Measurements from ENCODE around the gene RNF144B.

DNA sequence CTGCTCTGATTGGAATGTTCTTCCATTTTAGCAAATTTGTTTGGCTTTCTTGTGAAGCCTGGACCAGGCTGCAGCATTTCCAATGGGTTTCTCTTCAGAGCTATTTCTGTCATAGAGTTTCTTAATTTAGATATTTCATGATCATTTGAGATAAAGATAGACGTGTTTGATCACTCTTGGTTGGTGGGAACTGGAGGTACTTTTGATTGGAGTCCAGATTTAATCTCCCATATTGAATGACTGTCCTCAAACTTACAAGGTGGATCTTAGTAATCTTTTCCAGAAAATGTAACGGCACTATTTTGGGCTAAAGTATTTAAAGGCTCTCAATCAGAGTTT is 29.2 kb downstream of the RNF144B start:
- TF ChIP-seq POLR3G (IDR thresholded peaks at IDR 0.05; ENCODE audit: extremely low read depth, insufficient read length, insufficient replicate concordance) (no peak), TAF1 (IDR thresholded peaks at IDR 0.05; ENCODE audit: control insufficient read depth, extremely low read depth, insufficient read depth, low read length, severe bottlenecking) (no peak), ZBTB1 (CRISPR knock-in tag; IDR thresholded peaks at IDR 0.05; ENCODE audit: borderline replicate concordance, low read depth) (no peak), ELF4 (CRISPR knock-in tag; IDR thresholded peaks at IDR 0.05) (no peak), CC2D1A (IDR thresholded peaks at IDR 0.05) (no peak), POLR2AphosphoS5 (IDR thresholded peaks at IDR 0.05; ENCODE audit: control insufficient read depth, insufficient read depth, low read depth, low read length) (no peak), MEIS2 (IDR thresholded peaks at IDR 0.05; ENCODE audit: partially characterized antibody) (no peak), MYC (IDR thresholded peaks at IDR 0.05; ENCODE audit: low read depth, low read length) (no peak), MYC (CRISPR knock-in tag; IDR thresholded peaks at IDR 0.05; ENCODE audit: borderline replicate concordance, low read depth) (no peak), TGIF2 (CRISPR knock-in tag; IDR thresholded peaks at IDR 0.05) (no peak), FOXA3 (CRISPR knock-in tag; conservative IDR thresholded peaks at IDR 0.05 in 1 of 2, IDR thresholded peaks at IDR 0.05 in 1 of 2) (no peak), SIX5 (IDR thresholded peaks at IDR 0.05; ENCODE audit: borderline replicate concordance in 1 of 2, insufficient read depth in 1 of 2, low read depth in 1 of 2, low read length in 2 of 2) (no peak), CBFB (CRISPR knock-in tag; IDR thresholded peaks at IDR 0.05) (no peak)
- TF ChIP-seq, protein P1, sequence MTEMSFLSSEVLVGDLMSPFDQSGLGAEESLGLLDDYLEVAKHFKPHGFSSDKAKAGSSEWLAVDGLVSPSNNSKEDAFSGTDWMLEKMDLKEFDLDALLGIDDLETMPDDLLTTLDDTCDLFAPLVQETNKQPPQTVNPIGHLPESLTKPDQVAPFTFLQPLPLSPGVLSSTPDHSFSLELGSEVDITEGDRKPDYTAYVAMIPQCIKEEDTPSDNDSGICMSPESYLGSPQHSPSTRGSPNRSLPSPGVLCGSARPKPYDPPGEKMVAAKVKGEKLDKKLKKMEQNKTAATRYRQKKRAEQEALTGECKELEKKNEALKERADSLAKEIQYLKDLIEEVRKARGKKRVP (CRISPR knock-in tag; IDR thresholded peaks at IDR 0.05): no peak
- TF ChIP-seq, protein P2, sequence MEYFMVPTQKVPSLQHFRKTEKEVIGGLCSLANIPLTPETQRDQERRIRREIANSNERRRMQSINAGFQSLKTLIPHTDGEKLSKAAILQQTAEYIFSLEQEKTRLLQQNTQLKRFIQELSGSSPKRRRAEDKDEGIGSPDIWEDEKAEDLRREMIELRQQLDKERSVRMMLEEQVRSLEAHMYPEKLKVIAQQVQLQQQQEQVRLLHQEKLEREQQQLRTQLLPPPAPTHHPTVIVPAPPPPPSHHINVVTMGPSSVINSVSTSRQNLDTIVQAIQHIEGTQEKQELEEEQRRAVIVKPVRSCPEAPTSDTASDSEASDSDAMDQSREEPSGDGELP (CRISPR knock-in tag; IDR thresholded peaks at IDR 0.05; ENCODE audit: borderline replicate concordance): no peak

Measured in K562 (cell line).